ENCODE measurements around the gene ASB8. TPM values are rescaled to one million over a fixed set of nuclear protein-coding genes. Genes with fewer than 3 reads are reported as not detected.
A peak's percentile ranks its signal among the peaks of the same experiment; 100 is the strongest.
"Not testable (repeated sequence)": the region's sequence is repeated elsewhere in the genome, so short reads cannot be mapped to it uniquely, and the experiment has no call there.

ASB8 gene
- total RNA-seq, 1 donor from 2014 or later, result 9.5 TPM

- no peak for TF ChIP-seq CTCF (IDR thresholded peaks at IDR 0.05; ENCODE audit: insufficient read depth, low read length, severe bottlenecking)
- no peak for DNase-seq (ENCODE audit: low read depth)
- H3K27me3 ChIP-seq (ENCODE audit: control insufficient read depth, insufficient read depth, low read length), result no peaks in the 10 kb centered on the region
- H3K36me3 ChIP-seq (ENCODE audit: control insufficient read depth, insufficient read depth, low read length), result no peaks in the 10 kb centered on the region
- FAIRE-seq, result no peak
- no peak overlapping the region for H3K4me3 ChIP-seq (ENCODE audit: low read depth, low read length)
These were observed 3.5 kb upstream of the ASB8 start for GRCh38 chr12:48160807-48161206.

GRCh38 chr12:48160046-48160445, 2.7 kb upstream of the ASB8 start:
- FAIRE-seq, result no peak
- no peak overlapping the region for H3K4me3 ChIP-seq (ENCODE audit: low read depth, low read length)
- H3K27me3 ChIP-seq (ENCODE audit: control insufficient read depth, insufficient read depth, low read length), result no peaks in the 10 kb centered on the region
- DNase-seq (ENCODE audit: low read depth), result no peak
- TF ChIP-seq CTCF (IDR thresholded peaks at IDR 0.05; ENCODE audit: insufficient read depth, low read length, severe bottlenecking), result no peak
- no peaks in the 10 kb centered on the region for H3K36me3 ChIP-seq (ENCODE audit: control insufficient read depth, insufficient read depth, low read length)

GRCh38 chr12:48157889-48158370, 615 bp upstream of the ASB8 start:
- H3K27me3 ChIP-seq (ENCODE audit: control insufficient read depth, insufficient read depth, low read length), result no peaks in the 10 kb centered on the region
- peak overlapping the region; percentile 73 for H3K4me3 ChIP-seq (ENCODE audit: low read depth, low read length)
- no peaks in the 10 kb centered on the region for H3K36me3 ChIP-seq (ENCODE audit: control insufficient read depth, insufficient read depth, low read length)
- no peak for TF ChIP-seq CTCF (IDR thresholded peaks at IDR 0.05; ENCODE audit: insufficient read depth, low read length, severe bottlenecking)
- no peak for DNase-seq (ENCODE audit: low read depth)
- no peak for FAIRE-seq

GRCh38 chr12:48156652-48157017, 680 bp downstream of the ASB8 start:
- no peak for TF ChIP-seq CTCF (IDR thresholded peaks at IDR 0.05; ENCODE audit: insufficient read depth, low read length, severe bottlenecking)
- peak overlapping the region; percentile 73 for H3K4me3 ChIP-seq (ENCODE audit: low read depth, low read length)
- no peak for FAIRE-seq
- H3K27me3 ChIP-seq (ENCODE audit: control insufficient read depth, insufficient read depth, low read length), result no peaks in the 10 kb centered on the region
- no peak for DNase-seq (ENCODE audit: low read depth)
- no peaks in the 10 kb centered on the region for H3K36me3 ChIP-seq (ENCODE audit: control insufficient read depth, insufficient read depth, low read length)

GRCh38 chr12:48155786-48156185, 1.5 kb downstream of the ASB8 start:
- FAIRE-seq; H3K4me3 ChIP-seq (ENCODE audit: low read depth, low read length); H3K36me3 ChIP-seq (ENCODE audit: control insufficient read depth, insufficient read depth, low read length); H3K27me3 ChIP-seq (ENCODE audit: control insufficient read depth, insufficient read depth, low read length); DNase-seq (ENCODE audit: low read depth): not testable (repeated sequence)

GRCh38 chr12:48151103-48151771, 6.1 kb downstream of the ASB8 start:
- no peak overlapping the region for H3K4me3 ChIP-seq (ENCODE audit: low read depth, low read length)
- peaks cover 5% of the 10 kb centered on the region for H3K36me3 ChIP-seq (ENCODE audit: control insufficient read depth, insufficient read depth, low read length)
- TF ChIP-seq CTCF (IDR thresholded peaks at IDR 0.05; ENCODE audit: insufficient read depth, low read length, severe bottlenecking), result no peak
- no peaks in the 10 kb centered on the region for H3K27me3 ChIP-seq (ENCODE audit: control insufficient read depth, insufficient read depth, low read length)
- DNase-seq (ENCODE audit: low read depth) (no peak), FAIRE-seq (no peak)

Data from bronchial epithelial cell (primary cell).